Measurements from ENCODE around the gene VENTX.

VENTX gene

DNA sequence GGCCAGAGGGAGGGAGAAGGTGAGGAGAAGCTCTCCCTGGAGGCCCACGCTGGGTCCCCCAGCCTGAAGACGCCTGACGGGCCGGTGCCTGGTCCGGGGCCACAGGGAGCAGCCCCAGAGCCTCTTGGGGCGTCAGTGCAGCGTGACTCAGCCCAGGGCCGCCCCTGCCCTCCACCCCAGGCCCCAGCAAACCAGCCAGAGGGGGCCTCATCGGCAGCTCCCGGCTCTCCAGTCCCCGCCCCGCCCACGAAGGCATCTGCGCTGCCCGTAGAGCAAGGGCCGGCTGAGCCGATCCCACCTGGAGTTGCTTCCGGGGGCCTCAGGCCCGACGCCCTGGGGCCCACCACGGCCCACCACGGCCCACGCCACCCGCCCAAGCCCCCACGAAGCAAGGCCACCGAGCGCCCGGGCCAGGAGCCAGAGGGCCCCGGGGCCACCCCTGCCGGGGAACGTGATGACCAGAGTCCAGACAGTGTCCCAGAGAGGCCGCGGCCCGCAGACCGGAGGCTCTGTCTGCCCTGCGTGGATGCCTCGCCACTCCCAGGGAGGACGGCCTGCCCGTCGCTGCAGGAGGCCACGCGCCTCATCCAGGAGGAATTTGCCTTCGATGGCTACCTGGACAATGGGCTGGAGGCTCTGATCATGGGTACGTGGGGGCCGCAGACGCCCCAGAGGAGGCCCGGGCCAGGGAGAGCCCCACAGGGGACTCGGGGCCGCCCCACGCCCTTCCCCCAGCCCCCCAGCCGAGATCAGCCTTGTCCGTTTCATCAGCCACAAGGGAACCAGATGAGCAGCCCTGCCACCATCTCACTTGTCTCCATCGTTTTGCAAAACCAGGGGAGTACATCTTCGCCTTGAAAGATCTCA is 38.8 kb upstream of the VENTX start:
- no peak overlapping the region for H3K4me3 ChIP-seq (ENCODE audit: low read depth, low read length)
- TF ChIP-seq, protein P1, sequence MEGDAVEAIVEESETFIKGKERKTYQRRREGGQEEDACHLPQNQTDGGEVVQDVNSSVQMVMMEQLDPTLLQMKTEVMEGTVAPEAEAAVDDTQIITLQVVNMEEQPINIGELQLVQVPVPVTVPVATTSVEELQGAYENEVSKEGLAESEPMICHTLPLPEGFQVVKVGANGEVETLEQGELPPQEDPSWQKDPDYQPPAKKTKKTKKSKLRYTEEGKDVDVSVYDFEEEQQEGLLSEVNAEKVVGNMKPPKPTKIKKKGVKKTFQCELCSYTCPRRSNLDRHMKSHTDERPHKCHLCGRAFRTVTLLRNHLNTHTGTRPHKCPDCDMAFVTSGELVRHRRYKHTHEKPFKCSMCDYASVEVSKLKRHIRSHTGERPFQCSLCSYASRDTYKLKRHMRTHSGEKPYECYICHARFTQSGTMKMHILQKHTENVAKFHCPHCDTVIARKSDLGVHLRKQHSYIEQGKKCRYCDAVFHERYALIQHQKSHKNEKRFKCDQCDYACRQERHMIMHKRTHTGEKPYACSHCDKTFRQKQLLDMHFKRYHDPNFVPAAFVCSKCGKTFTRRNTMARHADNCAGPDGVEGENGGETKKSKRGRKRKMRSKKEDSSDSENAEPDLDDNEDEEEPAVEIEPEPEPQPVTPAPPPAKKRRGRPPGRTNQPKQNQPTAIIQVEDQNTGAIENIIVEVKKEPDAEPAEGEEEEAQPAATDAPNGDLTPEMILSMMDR (IDR thresholded peaks at IDR 0.05; ENCODE audit: borderline replicate concordance, insufficient read depth, low read depth, low read length) = no peak

GRCh38 chr10:133199488-133199885 is 38.2 kb upstream of the VENTX start:
- TF ChIP-seq, protein P1 (IDR thresholded peaks at IDR 0.05; ENCODE audit: borderline replicate concordance, insufficient read depth, low read depth, low read length) = no peak
- no peak overlapping the region for H3K4me3 ChIP-seq (ENCODE audit: low read depth, low read length)

GRCh38 chr10:133199992-133200611 is 37.6 kb upstream of the VENTX start:
- no peak overlapping the region for H3K4me3 ChIP-seq (ENCODE audit: low read depth, low read length)
- TF ChIP-seq, protein P1 (IDR thresholded peaks at IDR 0.05; ENCODE audit: borderline replicate concordance, insufficient read depth, low read depth, low read length) = no peak

- no peak overlapping the region for H3K4me3 ChIP-seq (ENCODE audit: low read depth, low read length)
- TF ChIP-seq, protein P1 (IDR thresholded peaks at IDR 0.05; ENCODE audit: borderline replicate concordance, insufficient read depth, low read depth, low read length) = no peak
Observed at GRCh38 chr10:133200621-133201031, 37.0 kb upstream of the VENTX start.

GRCh38 chr10:133201151-133201947 is 36.3 kb upstream of the VENTX start:
- TF ChIP-seq, protein P1 (IDR thresholded peaks at IDR 0.05; ENCODE audit: borderline replicate concordance, insufficient read depth, low read depth, low read length) = no peak
- no peak overlapping the region for H3K4me3 ChIP-seq (ENCODE audit: low read depth, low read length)

DNA sequence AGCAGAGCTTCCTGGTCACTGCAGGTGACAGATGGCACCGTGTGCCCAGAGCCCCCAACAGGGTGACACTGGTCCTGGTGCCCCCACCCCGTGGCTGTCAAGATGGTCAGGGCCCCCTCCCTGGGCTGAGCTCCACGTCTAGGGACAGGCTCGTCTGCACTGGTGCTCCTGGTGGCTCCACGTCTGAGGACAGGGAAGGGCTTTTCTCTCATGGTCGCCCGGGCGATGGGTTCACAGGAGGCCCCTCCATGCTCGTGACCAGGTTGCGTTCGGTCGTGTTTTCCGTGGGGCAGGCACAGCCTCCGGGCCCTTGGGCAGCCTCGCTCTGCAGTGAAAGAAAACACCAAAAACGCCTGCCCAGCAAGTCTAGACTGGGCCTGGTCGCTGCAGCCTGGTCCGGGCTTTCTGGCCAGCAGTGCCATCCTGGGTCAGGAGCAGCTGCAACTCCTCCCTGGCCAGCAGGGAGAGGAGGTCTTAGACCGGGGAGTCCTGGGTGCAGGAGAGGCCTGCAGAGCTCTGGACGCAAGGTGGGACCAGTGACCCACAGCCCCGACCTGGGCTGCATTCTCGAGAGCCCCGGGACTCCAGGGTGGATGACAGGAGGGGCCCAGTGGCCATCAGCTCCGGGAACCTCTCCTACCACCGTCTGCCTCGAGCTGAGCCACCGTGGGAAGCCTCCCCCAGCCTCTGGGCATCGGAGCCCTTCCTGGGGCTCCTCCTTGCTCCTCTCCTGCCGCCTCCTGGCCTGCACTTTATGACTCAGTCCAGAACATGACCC is 35.5 kb upstream of the VENTX start:
- H3K4me3 ChIP-seq (ENCODE audit: low read depth, low read length) = no peak overlapping the region
- TF ChIP-seq, protein P1 (IDR thresholded peaks at IDR 0.05; ENCODE audit: borderline replicate concordance, insufficient read depth, low read depth, low read length) = no peak

Data from GM12875 (cell line).